Fibroblast of lung (primary cell): Measurements from ENCODE around the gene CETN1. TPM values are rescaled to one million over a fixed set of nuclear protein-coding genes. Genes with fewer than 3 reads are reported as not detected.

Experiments
- DNase-seq, 2 donors: peaks; one replicate each; pipeline versions ENCODE4 v3.0.0 to v3.0.0-alpha.2; 2010; ENCODE audit warnings: low read depth in 2 of 2
- H2AFZ ChIP-seq: 2 replicates; pipeline ENCODE4 v1.5.1; 2012; ENCODE audit warnings: low read length, control low read depth, inconsistent platforms
- H3K27ac ChIP-seq: 2 replicates; pipeline ENCODE4 v1.5.1; 2011; ENCODE audit warnings: low read length, control low read depth; ENCODE audit not compliant: insufficient read depth
- H3K27me3 ChIP-seq: 2 replicates; pipeline ENCODE4 v1.5.1; 2011; ENCODE audit warnings: mild to moderate bottlenecking, low read length; ENCODE audit not compliant: control insufficient read depth, insufficient read depth
- H3K36me3 ChIP-seq: 2 replicates; pipeline ENCODE4 v1.5.1; 2011; ENCODE audit warnings: low read length; ENCODE audit not compliant: control insufficient read depth, insufficient read depth
- H3K4me1 ChIP-seq: 2 replicates; pipeline ENCODE4 v1.5.1; 2011; ENCODE audit warnings: low read length; ENCODE audit not compliant: control insufficient read depth, insufficient read depth; ENCODE audit errors: extremely low read depth
- H3K4me2 ChIP-seq: 2 replicates; pipeline ENCODE4 v1.5.1; 2011; ENCODE audit warnings: low read length, control low read depth; ENCODE audit not compliant: insufficient read depth; ENCODE audit errors: extremely low read depth
- H3K4me3 ChIP-seq, 4 experiments: fragments of 200-600 bp in 1 of 4; sonication (generic) in 1 of 4; replicated peaks in 1 of 4; 2 replicates each; pipeline ENCODE4 v1.5.1; 2011 to 2016; ENCODE audit warnings: low read length in 4 of 4, low read depth in 3 of 4, mild to moderate bottlenecking in 3 of 4, control low read depth in 2 of 4, inconsistent platforms in 1 of 4, mixed read lengths in 1 of 4; ENCODE audit not compliant: insufficient read depth in 1 of 4; ENCODE audit errors: control extremely low read depth in 1 of 4
- H3K79me2 ChIP-seq: 2 replicates; pipeline ENCODE4 v1.5.1; 2012; ENCODE audit warnings: mild to moderate bottlenecking, low read length, inconsistent platforms; ENCODE audit not compliant: control insufficient read depth, insufficient read depth
- H3K9ac ChIP-seq: 2 replicates; pipeline ENCODE4 v1.5.1; 2011; ENCODE audit warnings: mild to moderate bottlenecking, low read length, control low read depth; ENCODE audit not compliant: insufficient read depth
- H3K9me3 ChIP-seq: 2 replicates; pipeline ENCODE4 v1.5.1; 2012; ENCODE audit warnings: low read depth, low read length; ENCODE audit not compliant: control insufficient read depth, insufficient read depth
- H4K20me1 ChIP-seq: 2 replicates; pipeline ENCODE4 v1.5.1; 2011; ENCODE audit warnings: low read length; ENCODE audit not compliant: control insufficient read depth, insufficient read depth; ENCODE audit errors: extremely low read depth
- CTCF ChIP-seq, 2 donors: IDR thresholded peaks in 1 of 2; conservative IDR thresholded peaks in 1 of 2; 1 replicate in 1 of 2; 2 replicates in 1 of 2; pipeline ENCODE4 v1.5.1; 2011 to 2012; ENCODE audit warnings: low read length in 2 of 2, control low read depth in 1 of 2, inconsistent platforms in 1 of 2, low read depth in 1 of 2, mild to moderate bottlenecking in 1 of 2
- EZH2 ChIP-seq: IDR thresholded peaks from 2 replicates; pipeline ENCODE4 v1.5.1; 2012; ENCODE audit warnings: low read length, control low read depth, mild to moderate bottlenecking; ENCODE audit errors: missing control alignments
- polyA plus RNA-seq, 2 donors: library from polyadenylated mRNA; depleted of rRNA in 1 of 2; stranded (reverse) in 1 of 2; unstranded in 1 of 2; fragments of >200 nt; gene quantifications; 2 replicates each; pipeline ENCODE4 v1.2.1, GENCODE V29; 2011 to 2012; ENCODE audit warnings: missing spikeins in 1 of 2
- total RNA-seq: library from RNA; depleted of rRNA; stranded (reverse); fragments of >200 nt; gene quantifications from 2 replicates; pipeline ENCODE4 v1.2.1, GENCODE V29; 2014

The CETN1 gene
- total and polyA plus RNA-seq, 2 donors (not counting 1 experiment from before 2014, with no cell fraction given), result not detected

GRCh38 chr18:551404-552061 is 28.6 kb upstream of the CETN1 start:
- H3K27me3 ChIP-seq, result peaks cover 5% of the 10 kb centered on the region
- H3K4me1 ChIP-seq, result no peaks in the 10 kb centered on the region
- H3K9me3 ChIP-seq, result no peaks in the 10 kb centered on the region
- no peak overlapping the region for H3K4me2 ChIP-seq
- H4K20me1 ChIP-seq, result no peaks in the 10 kb centered on the region
- H3K27ac ChIP-seq, result no peak overlapping the region
- H3K79me2 ChIP-seq, result no peaks in the 10 kb centered on the region
- H3K9ac ChIP-seq, result no peak overlapping the region
- no peak overlapping the region for H3K4me3 ChIP-seq
- no peak for TF ChIP-seq EZH2
- TF ChIP-seq CTCF (conservative IDR thresholded peaks at IDR 0.05 in 1 of 2, IDR thresholded peaks at IDR 0.05 in 1 of 2; ENCODE audit: low read depth in 1 of 2, low read length in 2 of 2), result no peak
- H2AFZ ChIP-seq, result no peak overlapping the region
- no peaks in the 10 kb centered on the region for H3K36me3 ChIP-seq
- DNase-seq, result no peak

- no peaks in the 10 kb centered on the region for H3K9me3 ChIP-seq
- H4K20me1 ChIP-seq, result no peaks in the 10 kb centered on the region
- no peaks in the 10 kb centered on the region for H3K79me2 ChIP-seq
- DNase-seq, result no peak
- no peak overlapping the region for H3K4me3 ChIP-seq
- H3K27ac ChIP-seq, result no peak overlapping the region
- no peak overlapping the region for H3K4me2 ChIP-seq
- no peak overlapping the region for H2AFZ ChIP-seq
- H3K27me3 ChIP-seq, result peaks cover 5% of the 10 kb centered on the region
- H3K4me1 ChIP-seq, result no peaks in the 10 kb centered on the region
- H3K9ac ChIP-seq, result no peak overlapping the region
- TF ChIP-seq CTCF (conservative IDR thresholded peaks at IDR 0.05 in 1 of 2, IDR thresholded peaks at IDR 0.05 in 1 of 2; ENCODE audit: low read depth in 1 of 2, low read length in 2 of 2) (no peak), EZH2 (no peak)
- H3K36me3 ChIP-seq, result no peaks in the 10 kb centered on the region
These were observed 24.3 kb upstream of the CETN1 start for GRCh38 chr18:555705-556457.

GRCh38 chr18:564708-565561 is 15.2 kb upstream of the CETN1 start:
- Histone ChIP-seq H3K4me1 (no peaks in the 10 kb centered on the region), H3K36me3 (no peaks in the 10 kb centered on the region), H3K9ac (no peak overlapping the region), H3K79me2 (no peaks in the 10 kb centered on the region), H2AFZ (no peak overlapping the region), H3K27ac (no peak overlapping the region), H3K4me2 (no peak overlapping the region), H3K4me3 (no peak overlapping the region), H3K27me3 (no peaks in the 10 kb centered on the region), H4K20me1 (no peaks in the 10 kb centered on the region), H3K9me3 (no peaks in the 10 kb centered on the region)
- DNase-seq, result no peak
- TF ChIP-seq CTCF (conservative IDR thresholded peaks at IDR 0.05 in 1 of 2, IDR thresholded peaks at IDR 0.05 in 1 of 2; ENCODE audit: low read depth in 1 of 2, low read length in 2 of 2) (no peak), EZH2 (no peak)
